Kidney (tissue), 14 donors: Measurements from ENCODE around the gene LRRC8C. TPM values are rescaled to one million over a fixed set of nuclear protein-coding genes. Genes with fewer than 3 reads are reported as not detected.
A peak's percentile ranks its signal among the peaks of the same experiment; 100 is the strongest.

Experiments used
- DNase-seq, 5 donors: peaks; one replicate each; pipeline ENCODE4 v3.0.0-alpha.2; 2013 to 2020
- FAIRE-seq: peaks from 2 replicates; lab custom pipeline; 2012; peaks lifted over from hg19 to GRCh38; lab: Jason Lieb, UNC
- H3K27ac ChIP-seq, 2 donors: one replicate each; pipeline ENCODE4 v1.7.0; 2013; ENCODE audit warnings: low read depth in 2 of 2, low read length in 2 of 2, inconsistent platforms in 1 of 2
- H3K27me3 ChIP-seq: one replicate; pipeline ENCODE4 v1.7.1; 2013; ENCODE audit warnings: low read length, inconsistent platforms; ENCODE audit not compliant: control insufficient read depth, insufficient read depth
- H3K36me3 ChIP-seq, 3 donors: one replicate each; pipeline versions ENCODE4 v1.7.0 to v1.7.1; 2013; ENCODE audit warnings: low read length in 3 of 3, control low read depth in 1 of 3, inconsistent platforms in 1 of 3; ENCODE audit not compliant: insufficient read depth in 3 of 3, control insufficient read depth in 2 of 3
- H3K4me1 ChIP-seq, 3 donors: one replicate each; pipeline versions ENCODE4 v1.7.0 to v1.7.1; 2013; ENCODE audit warnings: low read length in 3 of 3, inconsistent platforms in 1 of 3, low read depth in 1 of 3; ENCODE audit not compliant: control insufficient read depth in 2 of 3, insufficient read depth in 2 of 3
- H3K4me3 ChIP-seq, 3 donors: one replicate each; pipeline versions ENCODE4 v1.7.0 to v1.8.1; 2013; ENCODE audit warnings: low read length in 3 of 3, control low read depth in 1 of 3, inconsistent platforms in 1 of 3
- H3K9ac ChIP-seq, 3 donors: one replicate each; pipeline versions ENCODE4 v1.7.0 to v1.7.1; 2013; ENCODE audit warnings: low read length in 3 of 3, control low read depth in 1 of 3, inconsistent platforms in 1 of 3
- H3K9me3 ChIP-seq, 3 donors: one replicate each; pipeline versions ENCODE4 v1.7.0 to v1.7.1; 2013; ENCODE audit warnings: low read length in 3 of 3, control low read depth in 1 of 3, inconsistent platforms in 1 of 3; ENCODE audit not compliant: control insufficient read depth in 2 of 3, insufficient read depth in 1 of 3
- CTCF ChIP-seq: IDR thresholded peaks from 3 replicates; pipeline ENCODE4 v1.5.1; 2012; ENCODE audit warnings: mild to moderate bottlenecking, moderate library complexity, borderline replicate concordance; ENCODE audit not compliant: insufficient read depth; ENCODE audit errors: extremely low read depth
- intact Hi-C: fragments of 100-400 bp; cut with DNase I; formaldehyde crosslinking; loops from one replicate; pipeline ENCODE4 v1.11.1; 2022
- polyA plus RNA-seq: library from polyadenylated mRNA; stranded (reverse); fragments of 350-450 nt; fragmentation: Illumina TruSeq; extraction: RNeasy Lipid Tissue Mini Kit (QIAGEN cat#74804); gene quantifications from one replicate; pipeline ENCODE4 v1.2.3, GENCODE V29; 2014; ENCODE audit warnings: low read depth, low replicate concordance; ENCODE audit not compliant: insufficient read depth
- total RNA-seq: library from RNA; stranded (reverse); fragmentation: NEBNext Ultra II Directional; extraction: Animal tissue kit (Norgen Biotek cat#: 25700); gene quantifications from one replicate; pipeline ENCODE4 v1.2.1, GENCODE V29; 2021
- donor health status: control.
- donor health status: control.
- donor health status: control.
- donor health status: control.
- donor health status: control.
- donor health status: DM: yes; HTN: yes; CAD: no.
- donor health status: Normal renal cell carcinoma (clear cell type).

The LRRC8C gene
- total and polyA plus RNA-seq, 2 donors from 2014 or later: 2.6 to 12.7 TPM

DNA sequence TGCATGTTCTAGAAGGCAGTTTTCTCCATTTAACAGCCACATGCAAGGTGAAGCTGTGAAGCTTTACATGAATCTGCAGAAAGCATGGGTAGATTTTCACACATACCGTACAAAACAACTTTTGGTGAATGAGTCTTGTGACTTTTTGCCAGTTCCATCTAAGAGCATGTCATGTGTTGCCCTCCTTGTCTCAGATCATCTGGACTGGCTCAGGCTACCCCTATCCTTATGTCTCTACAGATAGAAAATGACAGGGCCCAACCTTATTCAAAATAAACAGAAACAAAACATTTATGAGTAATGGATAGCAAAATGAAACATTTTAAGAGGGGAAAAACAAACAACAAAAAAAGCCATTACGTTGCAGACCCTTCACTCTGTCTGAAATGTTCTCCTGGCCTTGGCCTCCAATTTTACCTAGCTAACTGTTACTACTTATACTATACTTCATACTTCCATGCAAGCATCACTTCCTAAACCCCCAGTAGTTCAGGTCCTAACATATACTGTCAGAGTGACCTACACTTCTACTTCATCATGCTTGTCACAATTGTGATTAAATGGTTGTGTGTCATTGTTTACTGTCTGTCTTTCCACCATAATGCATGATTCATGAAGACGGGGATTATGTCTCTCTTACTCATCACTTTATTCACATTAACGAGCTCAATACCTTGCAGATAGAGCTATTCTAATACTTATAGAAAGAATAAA is 39.0 kb downstream of the LRRC8C start:
- no peaks in the 10 kb centered on the region for H3K36me3 ChIP-seq
- no peak overlapping the region for H3K9ac ChIP-seq
- FAIRE-seq: no peak
- no peaks in the 10 kb centered on the region for H3K4me1 ChIP-seq
- no peaks in the 10 kb centered on the region for H3K9me3 ChIP-seq
- no peak overlapping the region for H3K27ac ChIP-seq
- TF ChIP-seq CTCF: no peak
- H3K27me3 ChIP-seq: no peaks in the 10 kb centered on the region
- no peak overlapping the region for H3K4me3 ChIP-seq
- intact Hi-C loops: no loop called here
- DNase-seq: no peak

DNA sequence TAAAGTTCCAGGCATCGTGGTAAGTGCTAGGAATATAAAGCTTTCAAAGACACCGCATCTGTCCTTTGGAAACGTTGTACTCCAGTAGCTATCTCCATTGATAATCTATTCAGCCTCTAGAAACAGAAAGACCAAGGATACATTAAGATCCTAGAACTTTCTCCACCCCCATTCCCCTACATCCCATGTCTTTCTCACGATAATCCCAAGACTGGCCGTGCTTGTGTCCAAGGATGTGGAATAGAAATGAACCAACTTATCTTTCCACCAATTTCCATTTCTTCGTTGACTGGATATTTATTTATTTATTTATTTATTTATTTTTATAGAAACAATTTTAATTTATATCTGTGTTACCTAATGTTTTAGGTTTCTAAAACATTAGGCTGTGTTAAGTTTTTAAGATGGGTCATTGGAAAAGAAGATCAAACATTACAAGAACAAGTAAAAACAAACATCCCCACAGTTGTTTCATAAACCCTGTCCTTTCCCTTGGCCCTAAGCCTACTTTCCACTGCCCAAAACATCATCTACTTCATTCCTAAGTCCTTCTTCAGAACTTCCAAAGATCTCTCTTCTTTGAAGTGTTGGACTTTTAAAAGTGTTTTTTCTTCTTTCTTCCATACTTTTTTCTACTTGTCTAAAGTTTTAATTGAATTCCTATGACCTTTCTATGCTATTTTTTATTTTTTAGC is 39.7 kb downstream of the LRRC8C start:
- Histone ChIP-seq H3K4me1 (no peaks in the 10 kb centered on the region), H3K27me3 (no peaks in the 10 kb centered on the region), H3K9ac (no peak overlapping the region), H3K4me3 (no peak overlapping the region), H3K27ac (no peak overlapping the region), H3K36me3 (no peaks in the 10 kb centered on the region), H3K9me3 (no peaks in the 10 kb centered on the region)
- peak; percentile 42 for FAIRE-seq
- intact Hi-C loops: no loop called here
- DNase-seq: no peak
- TF ChIP-seq CTCF: no peak

DNA sequence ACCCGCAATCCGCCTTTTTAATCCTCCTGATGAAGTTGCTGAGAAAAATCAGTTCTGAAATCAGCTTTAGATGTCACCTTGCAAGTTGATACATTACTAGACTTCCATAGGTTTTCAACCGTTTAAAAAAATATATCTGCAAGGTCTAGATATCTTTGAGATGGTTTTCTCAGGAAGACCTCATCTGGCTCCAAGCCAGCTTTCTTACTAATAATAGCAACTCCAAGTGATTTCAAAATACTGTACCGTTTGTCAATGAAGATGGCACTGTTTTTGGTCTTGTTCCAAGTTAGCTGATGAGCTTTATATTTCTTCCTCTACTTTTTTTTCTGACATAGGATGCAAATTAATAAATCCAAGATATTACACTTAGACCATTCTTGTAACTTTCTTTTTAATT is 40.3 kb downstream of the LRRC8C start:
- FAIRE-seq (no peak), DNase-seq (no peak)
- H3K27me3 ChIP-seq: no peaks in the 10 kb centered on the region
- H3K4me3 ChIP-seq: no peak overlapping the region
- no peak for TF ChIP-seq CTCF
- intact Hi-C loops: no loop called here
- no peaks in the 10 kb centered on the region for H3K4me1 ChIP-seq
- H3K27ac ChIP-seq: no peak overlapping the region
- H3K9me3 ChIP-seq: no peaks in the 10 kb centered on the region
- H3K36me3 ChIP-seq: no peaks in the 10 kb centered on the region
- H3K9ac ChIP-seq: no peak overlapping the region
